Neural crest cell (in vitro differentiated cells): ENCODE results near the gene SSR1. TPM values are rescaled to one million over a fixed set of nuclear protein-coding genes. Genes with fewer than 3 reads are reported as not detected.

Experiments
- DNase-seq: peaks from one replicate; pipeline ENCODE4 v3.0.0; 2021; ENCODE audit warnings: low read depth, mixed read lengths, low spot score
- H3K27ac Mint-ChIP-seq: one replicate; pipeline ENCODE4 v1.8.0; 2021; ENCODE audit warnings: mild to moderate bottlenecking, mixed read lengths; ENCODE audit not compliant: unreplicated experiment
- H3K27me3 Mint-ChIP-seq: 2 replicates; pipeline ENCODE4 v1.8.0; 2021; ENCODE audit warnings: low read depth, mild to moderate bottlenecking, mixed read lengths
- H3K36me3 Mint-ChIP-seq: 2 replicates; pipeline ENCODE4 v1.8.0; 2021; ENCODE audit warnings: low read depth, mild to moderate bottlenecking, mixed read lengths
- H3K4me1 Mint-ChIP-seq: 2 replicates; pipeline ENCODE4 v1.8.0; 2021; ENCODE audit warnings: mixed read lengths
- H3K4me3 Mint-ChIP-seq: one replicate; pipeline ENCODE4 v1.8.0; 2021; ENCODE audit warnings: mild to moderate bottlenecking, mixed read lengths
- H3K9me3 Mint-ChIP-seq: 2 replicates; pipeline ENCODE4 v1.8.0; 2021; ENCODE audit warnings: mixed read lengths
- total RNA-seq: library from RNA; stranded (reverse); gene quantifications from 2 replicates; pipeline ENCODE4 v1.2.1, GENCODE V29; 2021
- TF ChIP-seq, protein P1 (sequence below): fragments of 200-600 bp; sonication (generic); conservative IDR thresholded peaks from 2 replicates; pipeline ENCODE4 v1.5.0; 2021; ENCODE audit warnings: antibody characterized with exemption, mild to moderate bottlenecking

Gene SSR1
- total RNA-seq, 1 donor from 2014 or later, result 110 TPM

GRCh38 chr6:7230327-7230691 lies 82.7 kb downstream of the SSR1 start:
- Mint-ChIP-seq H3K9me3 (no peaks in the 10 kb centered on the region), H3K4me3 (no peak overlapping the region), H3K4me1 (no peaks in the 10 kb centered on the region), H3K27me3 (no peaks in the 10 kb centered on the region), H3K27ac (no peak overlapping the region), H3K36me3 (peaks cover 2% of the 10 kb centered on the region)
- no peak for DNase-seq
- TF ChIP-seq, protein P1, sequence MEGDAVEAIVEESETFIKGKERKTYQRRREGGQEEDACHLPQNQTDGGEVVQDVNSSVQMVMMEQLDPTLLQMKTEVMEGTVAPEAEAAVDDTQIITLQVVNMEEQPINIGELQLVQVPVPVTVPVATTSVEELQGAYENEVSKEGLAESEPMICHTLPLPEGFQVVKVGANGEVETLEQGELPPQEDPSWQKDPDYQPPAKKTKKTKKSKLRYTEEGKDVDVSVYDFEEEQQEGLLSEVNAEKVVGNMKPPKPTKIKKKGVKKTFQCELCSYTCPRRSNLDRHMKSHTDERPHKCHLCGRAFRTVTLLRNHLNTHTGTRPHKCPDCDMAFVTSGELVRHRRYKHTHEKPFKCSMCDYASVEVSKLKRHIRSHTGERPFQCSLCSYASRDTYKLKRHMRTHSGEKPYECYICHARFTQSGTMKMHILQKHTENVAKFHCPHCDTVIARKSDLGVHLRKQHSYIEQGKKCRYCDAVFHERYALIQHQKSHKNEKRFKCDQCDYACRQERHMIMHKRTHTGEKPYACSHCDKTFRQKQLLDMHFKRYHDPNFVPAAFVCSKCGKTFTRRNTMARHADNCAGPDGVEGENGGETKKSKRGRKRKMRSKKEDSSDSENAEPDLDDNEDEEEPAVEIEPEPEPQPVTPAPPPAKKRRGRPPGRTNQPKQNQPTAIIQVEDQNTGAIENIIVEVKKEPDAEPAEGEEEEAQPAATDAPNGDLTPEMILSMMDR, result no peak

GRCh38 chr6:7229376-7230326 lies 83.3 kb downstream of the SSR1 start:
- no peaks in the 10 kb centered on the region for H3K9me3 Mint-ChIP-seq
- no peaks in the 10 kb centered on the region for H3K27me3 Mint-ChIP-seq
- H3K4me3 Mint-ChIP-seq, result no peak overlapping the region
- H3K36me3 Mint-ChIP-seq, result peaks cover 2% of the 10 kb centered on the region
- no peaks in the 10 kb centered on the region for H3K4me1 Mint-ChIP-seq
- TF ChIP-seq, protein P1, result no peak
- no peak for DNase-seq
- H3K27ac Mint-ChIP-seq, result no peak overlapping the region

DNA sequence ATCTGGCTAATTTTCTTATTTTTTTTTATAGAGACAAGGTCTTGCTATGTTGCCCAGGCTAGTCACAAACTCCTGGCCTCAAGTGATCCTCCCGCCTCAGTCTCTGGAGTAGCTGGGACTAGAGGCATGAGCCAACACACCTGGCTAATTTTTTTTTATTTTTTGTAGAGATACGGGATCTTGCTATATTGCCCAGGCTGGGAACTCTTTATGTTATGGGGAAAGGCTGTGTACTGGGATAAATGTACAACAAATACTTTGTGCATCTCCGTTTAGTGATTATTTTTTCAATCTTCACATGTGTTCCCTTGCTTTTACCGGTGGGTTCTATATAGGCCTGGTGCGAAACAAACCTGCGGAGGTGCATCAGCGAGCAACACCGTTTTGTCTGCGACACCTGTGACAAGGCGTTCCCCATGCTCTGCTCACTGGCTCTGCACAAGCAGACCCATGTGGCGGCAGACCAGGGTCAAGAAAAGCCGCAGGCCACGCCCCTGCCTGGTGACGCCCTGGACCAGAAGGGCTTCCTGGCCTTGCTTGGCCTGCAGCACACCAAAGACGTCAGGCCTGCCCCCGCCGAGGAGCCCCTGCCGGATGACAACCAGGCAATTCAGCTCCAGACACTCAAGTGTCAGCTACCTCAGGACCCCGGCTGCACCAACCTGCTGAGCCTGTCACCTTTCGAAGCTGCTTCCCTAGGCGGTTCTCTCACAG lies 84.2 kb downstream of the SSR1 start:
- TF ChIP-seq, protein P1, result no peak
- Mint-ChIP-seq H3K27me3 (no peaks in the 10 kb centered on the region), H3K27ac (no peak overlapping the region), H3K4me1 (no peaks in the 10 kb centered on the region), H3K36me3 (peaks cover 2% of the 10 kb centered on the region), H3K9me3 (no peaks in the 10 kb centered on the region), H3K4me3 (no peak overlapping the region)
- DNase-seq, result no peak

- Mint-ChIP-seq H3K4me3 (no peak overlapping the region), H3K4me1 (no peaks in the 10 kb centered on the region), H3K27ac (peak overlapping the region; percentile 62), H3K9me3 (no peaks in the 10 kb centered on the region), H3K36me3 (peaks cover 2% of the 10 kb centered on the region), H3K27me3 (no peaks in the 10 kb centered on the region)
- TF ChIP-seq, protein P1, result no peak
- DNase-seq, result no peak
These were observed 88.3 kb downstream of the SSR1 start for GRCh38 chr6:7224731-7225130.

GRCh38 chr6:7222197-7222596 lies 90.8 kb downstream of the SSR1 start:
- no peaks in the 10 kb centered on the region for H3K9me3 Mint-ChIP-seq
- DNase-seq, result no peak
- no peaks in the 10 kb centered on the region for H3K36me3 Mint-ChIP-seq
- H3K27ac Mint-ChIP-seq, result no peak overlapping the region
- H3K4me1 Mint-ChIP-seq, result peaks cover 1% of the 10 kb centered on the region
- TF ChIP-seq, protein P1, result no peak
- no peak overlapping the region for H3K4me3 Mint-ChIP-seq
- no peaks in the 10 kb centered on the region for H3K27me3 Mint-ChIP-seq
